Parietal lobe (tissue), 2 donors: Measurements from ENCODE around the gene CGB8. TPM values are rescaled to one million over a fixed set of nuclear protein-coding genes. Genes with fewer than 3 reads are reported as not detected.

Source experiments
- small RNA-seq: library from RNA; depleted of rRNA; stranded (forward); fragments of <200 nt; gene quantifications from one replicate; pipeline ENCODE3, GENCODE V24; 2014; ENCODE audit warnings: low replicate concordance
- total RNA-seq: library from RNA; depleted of rRNA; stranded (reverse); fragments of >200 nt; gene quantifications from one replicate; pipeline ENCODE4 v1.2.3, GENCODE V29; 2014

CGB8 gene
- total RNA-seq, result not detected

GRCh38 chr19:49049011-49049410, at the start of gene CGB8:
Gene CGB8 (minus strand): TSS chr19:49049111. CDS start chr19:49048739, 372 bp downstream.

GRCh38 chr19:49085020-49085867, 36.3 kb upstream of the CGB8 start, which contains the start of gene SNRNP70:
Gene SNRNP70 (plus strand): TSS chr19:49085451. CDS start chr19:49086415, 964 bp downstream.

GRCh38 chr19:49064768-49065611, 16.1 kb upstream of the CGB8 start, which contains the start of gene NTF4:
Gene NTF4 (minus strand): TSS chr19:49064818. CDS start chr19:49061997, 2,821 bp downstream.

GRCh38 chr19:49057636-49058234, 8.8 kb upstream of the CGB8 start, which contains the start of gene CGB7:
Gene CGB7 (minus strand): TSS chr19:49057749. CDS start chr19:49055375, 2,374 bp downstream.

GRCh38 chr19:49043548-49043947, 5.4 kb downstream of the CGB8 start, which contains the start of gene CGB5:
Gene CGB5 (plus strand): TSS chr19:49043848. CDS start chr19:49044210, 362 bp downstream.

GRCh38 chr19:49036815-49037214, 12.1 kb downstream of the CGB8 start, which contains the start of gene CGB1:
Gene CGB1 (minus strand): TSS chr19:49036895. CDS start chr19:49036711, 184 bp downstream.

GRCh38 chr19:49031642-49032301, 17.1 kb downstream of the CGB8 start, which contains the start of gene CGB2:
Gene CGB2 (plus strand): TSS chr19:49031890. CDS start chr19:49032096, 206 bp downstream.

GRCh38 chr19:49024233-49024632, 24.7 kb downstream of the CGB8 start, which contains the start of gene CGB3:
Gene CGB3 (minus strand): TSS chr19:49024333. CDS start chr19:49023971, 362 bp downstream.

GRCh38 chr19:49017041-49017665, 31.8 kb downstream of the CGB8 start, which contains the start of gene LHB:
Gene LHB (minus strand): TSS chr19:49017091. CDS start chr19:49017081, 10 bp downstream.

Small RNA genes within 50 kb of the gene (small RNA-seq; reads per million reads assigned to genes)
- gene MIR6798 (not detected), gene RN7SL708P (not detected)

Other genes with a start within 250 kb of the CGB8 start
- gene BCAT2, start 238.1 kb downstream of the CGB8 start, total RNA-seq, result 14.4 TPM
- gene HSD17B14, start 212.6 kb downstream of the CGB8 start, total RNA-seq, result 1.3 TPM
- gene PLEKHA4, start 180.5 kb downstream of the CGB8 start, total RNA-seq, result not detected
- 31.6 TPM for gene PPP1R15A, start 176.7 kb downstream of the CGB8 start, total RNA-seq
- gene TULP2, start 150.4 kb downstream of the CGB8 start, total RNA-seq, result not detected
- gene NUCB1, start 148.8 kb downstream of the CGB8 start, total RNA-seq, result 46.6 TPM
- gene DHDH, start 115.4 kb downstream of the CGB8 start, total RNA-seq, result not detected
- gene BAX, start 94.2 kb downstream of the CGB8 start, total RNA-seq, result 7.8 TPM
- gene FTL, start 83.8 kb downstream of the CGB8 start, total RNA-seq, result 551 TPM
- gene GYS1, start 55.8 kb downstream of the CGB8 start, total RNA-seq, result 27.5 TPM
- 92.6 TPM for gene RUVBL2, start 55.2 kb downstream of the CGB8 start, total RNA-seq
- gene LHB, start 32.0 kb downstream of the CGB8 start, total RNA-seq, result not detected
- not detected for gene CGB3, start 24.8 kb downstream of the CGB8 start, total RNA-seq
- not detected for gene CGB2, start 17.2 kb downstream of the CGB8 start, total RNA-seq
- gene CGB1, start 12.2 kb downstream of the CGB8 start, total RNA-seq, result not detected
- not detected for gene CGB5, start 5.3 kb downstream of the CGB8 start, total RNA-seq
- gene CGB7, start 8.6 kb upstream of the CGB8 start, total RNA-seq, result not detected
- not detected for gene NTF4, start 15.7 kb upstream of the CGB8 start, total RNA-seq
- not detected for gene KCNA7, start 23.6 kb upstream of the CGB8 start, total RNA-seq
- gene SNRNP70, start 36.3 kb upstream of the CGB8 start, total RNA-seq, result 278 TPM
- gene LIN7B, start 65.3 kb upstream of the CGB8 start, total RNA-seq, result 21.6 TPM
- gene C19orf73, start 70.0 kb upstream of the CGB8 start, total RNA-seq, result not detected
- 37.6 TPM for gene PPFIA3, start 70.4 kb upstream of the CGB8 start, total RNA-seq
- gene HRC, start 106.3 kb upstream of the CGB8 start, total RNA-seq, result 0.31 TPM
- 6.6 TPM for gene TRPM4, start 108.7 kb upstream of the CGB8 start, total RNA-seq